Measurements from ENCODE around the gene CLDN22. TPM values are rescaled to one million over a fixed set of nuclear protein-coding genes. Genes with fewer than 3 reads are reported as not detected.

CLDN22 gene
- total and polyA plus RNA-seq, 2 donors = 0.09 TPM; not detected in 1

DNA sequence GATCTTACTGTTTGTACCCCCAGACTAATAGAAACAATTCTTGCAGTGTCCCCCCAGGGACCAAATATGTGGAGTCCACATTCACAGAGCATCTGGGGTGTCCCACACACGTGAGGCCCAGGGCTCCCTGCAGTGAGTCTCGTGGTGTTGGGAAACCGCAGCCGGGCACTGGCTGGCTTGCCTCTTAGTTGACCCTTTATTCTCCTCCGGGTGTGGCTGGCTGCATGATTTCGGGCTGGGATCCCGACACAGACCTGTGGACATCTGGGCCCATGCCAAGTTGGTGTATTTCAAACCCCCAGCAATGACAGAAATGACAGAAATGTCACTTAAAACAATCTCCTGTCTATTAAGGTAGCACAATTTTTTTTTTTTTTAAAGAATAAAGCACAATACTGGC, 17.8 kb upstream of the CLDN22 start:
- H3K9me3 ChIP-seq (ENCODE audit: control insufficient read depth in 2 of 2, insufficient read depth in 1 of 2, low read length in 1 of 2) = no peaks in the 10 kb centered on the region
- H3K4me1 ChIP-seq (ENCODE audit: control insufficient read depth in 2 of 2, insufficient read depth in 2 of 2, low read length in 2 of 2) = no peaks in the 10 kb centered on the region
- no peaks in the 10 kb centered on the region for H3K36me3 ChIP-seq (ENCODE audit: control insufficient read depth in 2 of 2, insufficient read depth in 2 of 2, low read length in 1 of 2)
- WGBS = 94% methylated on average over 7 of the region's 7 CpGs
- no peak overlapping the region for H3K27ac ChIP-seq (ENCODE audit: low read depth in 1 of 2, low read length in 1 of 2)
- H3K27me3 ChIP-seq (ENCODE audit: control insufficient read depth in 2 of 2, insufficient read depth in 1 of 2, low read length in 1 of 2) = peaks cover 0 to 10% of the 10 kb centered on the region in 2 donors
- no peak overlapping the region for H3K4me3 ChIP-seq (ENCODE audit: low read length in 2 of 2)
- DNase-seq (ENCODE audit: low read depth in 6 of 9, low spot score in 9 of 9) = no peak

DNA sequence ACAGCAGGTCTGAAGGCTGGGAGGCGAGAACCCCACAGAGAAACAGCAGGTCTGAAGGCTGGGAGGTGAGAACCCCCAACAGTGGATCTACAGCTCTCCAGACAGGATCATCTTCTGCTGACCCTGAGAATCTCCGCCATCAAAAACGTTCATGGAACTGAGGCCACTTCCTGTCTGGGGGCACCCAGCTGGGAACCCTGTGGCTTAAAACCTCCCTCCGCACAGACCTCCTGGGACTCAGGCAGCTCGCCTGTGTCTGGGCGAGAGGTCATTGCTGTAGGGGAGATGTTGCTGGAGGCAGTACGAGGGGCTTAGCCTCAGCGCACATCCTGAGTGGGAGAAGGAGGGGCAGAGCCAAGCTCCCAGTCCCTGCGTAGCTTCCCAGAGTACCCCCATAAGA, 17.3 kb upstream of the CLDN22 start:
- DNase-seq (ENCODE audit: low read depth in 6 of 9, low spot score in 9 of 9) = no peak
- WGBS = 87% methylated on average over 9 of the region's 9 CpGs
- no peaks in the 10 kb centered on the region for H3K9me3 ChIP-seq (ENCODE audit: control insufficient read depth in 2 of 2, insufficient read depth in 1 of 2, low read length in 1 of 2)

DNA sequence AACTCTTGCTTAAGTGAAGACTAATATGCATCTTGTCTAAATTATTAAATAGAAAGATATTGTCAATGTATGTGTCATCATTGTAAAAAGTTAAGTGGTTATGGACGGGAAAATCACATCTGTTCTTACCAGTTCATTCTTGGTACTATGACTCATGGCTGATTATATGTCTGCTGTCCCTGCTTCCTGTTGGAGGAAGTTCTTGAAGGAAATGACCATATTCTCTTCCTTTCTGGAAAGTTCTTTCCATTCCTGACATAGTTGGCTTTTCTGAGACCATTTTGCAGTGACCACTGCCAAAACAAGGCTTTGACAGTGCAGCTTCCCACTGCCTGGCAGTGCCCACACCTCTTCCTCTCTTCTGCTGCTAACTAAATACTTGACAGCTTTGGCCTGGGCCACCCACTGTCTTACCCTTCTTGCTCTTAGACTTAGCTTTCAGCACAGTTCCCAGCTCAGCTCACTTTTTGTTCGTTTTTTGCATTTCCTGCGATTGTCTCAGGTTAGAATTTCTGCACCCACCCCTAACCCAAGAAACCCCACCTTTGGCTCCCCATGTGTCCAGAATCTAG, 15.4 kb upstream of the CLDN22 start:
- no peaks in the 10 kb centered on the region for H3K36me3 ChIP-seq (ENCODE audit: control insufficient read depth in 2 of 2, insufficient read depth in 2 of 2, low read length in 1 of 2)
- no peaks in the 10 kb centered on the region for H3K9me3 ChIP-seq (ENCODE audit: control insufficient read depth in 2 of 2, insufficient read depth in 1 of 2, low read length in 1 of 2)
- no peak overlapping the region for H3K27ac ChIP-seq (ENCODE audit: low read depth in 1 of 2, low read length in 1 of 2)
- H3K4me3 ChIP-seq (ENCODE audit: low read length in 2 of 2) = no peak overlapping the region
- no peaks in the 10 kb centered on the region for H3K4me1 ChIP-seq (ENCODE audit: control insufficient read depth in 2 of 2, insufficient read depth in 2 of 2, low read length in 2 of 2)
- no peak for DNase-seq (ENCODE audit: low read depth in 6 of 9, low spot score in 9 of 9)
- H3K27me3 ChIP-seq (ENCODE audit: control insufficient read depth in 2 of 2, insufficient read depth in 1 of 2, low read length in 1 of 2) = peaks cover 0 to 4% of the 10 kb centered on the region in 2 donors
- WGBS = 91% methylated on average over 3 of the region's 3 CpGs

More for the DNA sequence above, 17.3 kb upstream of the CLDN22 start:
- Histone ChIP-seq H3K4me1 (ENCODE audit: control insufficient read depth in 2 of 2, insufficient read depth in 2 of 2, low read length in 2 of 2) (no peaks in the 10 kb centered on the region), H3K4me3 (ENCODE audit: low read length in 2 of 2) (no peak overlapping the region), H3K27ac (ENCODE audit: low read depth in 1 of 2, low read length in 1 of 2) (no peak overlapping the region), H3K27me3 (ENCODE audit: control insufficient read depth in 2 of 2, insufficient read depth in 1 of 2, low read length in 1 of 2) (peaks cover 0 to 5% of the 10 kb centered on the region in 2 donors), H3K36me3 (ENCODE audit: control insufficient read depth in 2 of 2, insufficient read depth in 2 of 2, low read length in 1 of 2) (no peaks in the 10 kb centered on the region)

DNA sequence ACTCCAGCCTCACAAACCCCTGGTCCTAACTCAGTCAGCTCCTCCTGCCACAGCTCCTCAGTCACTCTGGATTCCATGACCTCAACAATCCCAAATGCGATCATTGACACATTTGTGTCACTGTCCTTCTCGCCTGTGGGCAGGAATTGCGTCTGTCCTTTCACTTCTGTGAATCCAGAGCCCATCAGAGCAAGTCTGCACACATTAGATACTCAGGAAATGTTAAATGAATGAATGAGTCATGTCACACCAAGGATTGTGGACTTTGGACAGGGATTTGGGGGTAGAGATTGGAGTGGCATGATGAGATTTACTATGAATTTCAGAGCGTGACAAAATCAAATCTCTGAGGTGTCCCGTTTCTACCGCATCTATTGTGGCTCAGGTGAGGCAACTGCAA, 13.9 kb upstream of the CLDN22 start:
- no peak overlapping the region for H3K27ac ChIP-seq (ENCODE audit: low read depth in 1 of 2, low read length in 1 of 2)
- no peaks in the 10 kb centered on the region for H3K36me3 ChIP-seq (ENCODE audit: control insufficient read depth in 2 of 2, insufficient read depth in 2 of 2, low read length in 1 of 2)
- no peaks in the 10 kb centered on the region for H3K9me3 ChIP-seq (ENCODE audit: control insufficient read depth in 2 of 2, insufficient read depth in 1 of 2, low read length in 1 of 2)
- H3K4me1 ChIP-seq (ENCODE audit: control insufficient read depth in 2 of 2, insufficient read depth in 2 of 2, low read length in 2 of 2) = no peaks in the 10 kb centered on the region
- H3K4me3 ChIP-seq (ENCODE audit: low read length in 2 of 2) = no peak overlapping the region
- peaks cover 0 to 5% of the 10 kb centered on the region in 2 donors for H3K27me3 ChIP-seq (ENCODE audit: control insufficient read depth in 2 of 2, insufficient read depth in 1 of 2, low read length in 1 of 2)
- WGBS = 90% methylated on average over 6 of the region's 6 CpGs
- no peak for DNase-seq (ENCODE audit: low read depth in 6 of 9, low spot score in 9 of 9)

DNA sequence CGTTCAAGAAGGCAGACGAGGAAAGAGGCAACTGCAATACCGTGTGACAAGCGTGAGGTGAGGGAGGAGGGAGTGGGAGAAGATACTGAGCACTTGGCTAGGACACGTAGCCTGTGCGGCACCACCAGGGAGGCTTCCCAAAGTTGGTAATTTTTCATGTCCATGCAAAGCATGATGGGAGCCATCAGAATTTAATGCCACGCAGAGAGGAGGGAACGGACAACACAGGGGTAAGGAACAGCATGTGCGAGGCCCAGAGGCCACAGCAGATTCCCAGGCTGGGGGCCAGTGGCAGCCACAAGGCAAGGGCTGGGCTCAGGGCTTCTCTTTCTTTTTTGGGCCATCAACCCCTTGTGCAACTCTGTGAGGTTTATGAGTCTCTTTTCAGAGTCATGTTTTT, 13.1 kb upstream of the CLDN22 start:
- Histone ChIP-seq H3K27me3 (ENCODE audit: control insufficient read depth in 2 of 2, insufficient read depth in 1 of 2, low read length in 1 of 2) (peaks cover 0 to 5% of the 10 kb centered on the region in 2 donors), H3K36me3 (ENCODE audit: control insufficient read depth in 2 of 2, insufficient read depth in 2 of 2, low read length in 1 of 2) (no peaks in the 10 kb centered on the region), H3K9me3 (ENCODE audit: control insufficient read depth in 2 of 2, insufficient read depth in 1 of 2, low read length in 1 of 2) (no peaks in the 10 kb centered on the region), H3K4me1 (ENCODE audit: control insufficient read depth in 2 of 2, insufficient read depth in 2 of 2, low read length in 2 of 2) (no peaks in the 10 kb centered on the region), H3K27ac (ENCODE audit: low read depth in 1 of 2, low read length in 1 of 2) (no peak overlapping the region), H3K4me3 (ENCODE audit: low read length in 2 of 2) (no peak overlapping the region)
- WGBS = 98% methylated on average over 9 of the region's 9 CpGs
- DNase-seq (ENCODE audit: low read depth in 6 of 9, low spot score in 9 of 9) = no peak

DNA sequence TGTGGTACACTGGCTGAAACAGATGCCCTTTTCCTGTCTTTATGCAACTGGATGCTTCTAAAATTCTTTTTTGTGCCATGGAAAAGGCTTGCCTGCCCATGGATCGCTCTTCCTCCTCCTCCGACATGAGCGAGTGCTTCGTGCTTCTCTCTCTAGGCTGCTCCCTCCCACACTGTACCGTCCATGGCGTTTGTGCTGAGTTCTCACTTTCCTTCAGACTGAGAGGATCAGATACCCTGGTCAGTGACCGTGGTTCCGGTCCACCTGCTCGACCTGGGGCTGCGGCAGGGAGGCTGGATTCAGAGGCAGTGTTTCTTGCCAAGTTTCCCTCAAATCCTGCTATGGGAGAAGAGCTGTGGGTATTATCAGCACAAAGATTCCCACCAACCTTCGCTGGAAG, 12.4 kb upstream of the CLDN22 start:
- peaks cover 0 to 3% of the 10 kb centered on the region in 2 donors for H3K9me3 ChIP-seq (ENCODE audit: control insufficient read depth in 2 of 2, insufficient read depth in 1 of 2, low read length in 1 of 2)
- H3K4me1 ChIP-seq (ENCODE audit: control insufficient read depth in 2 of 2, insufficient read depth in 2 of 2, low read length in 2 of 2) = no peaks in the 10 kb centered on the region
- peaks cover 0 to 5% of the 10 kb centered on the region in 2 donors for H3K27me3 ChIP-seq (ENCODE audit: control insufficient read depth in 2 of 2, insufficient read depth in 1 of 2, low read length in 1 of 2)
- H3K27ac ChIP-seq (ENCODE audit: low read depth in 1 of 2, low read length in 1 of 2) = no peak overlapping the region
- DNase-seq (ENCODE audit: low read depth in 6 of 9, low spot score in 9 of 9) = no peak
- no peak overlapping the region for H3K4me3 ChIP-seq (ENCODE audit: low read length in 2 of 2)
- 87% methylated on average over 11 of the region's 11 CpGs for WGBS
- H3K36me3 ChIP-seq (ENCODE audit: control insufficient read depth in 2 of 2, insufficient read depth in 2 of 2, low read length in 1 of 2) = no peaks in the 10 kb centered on the region

DNA sequence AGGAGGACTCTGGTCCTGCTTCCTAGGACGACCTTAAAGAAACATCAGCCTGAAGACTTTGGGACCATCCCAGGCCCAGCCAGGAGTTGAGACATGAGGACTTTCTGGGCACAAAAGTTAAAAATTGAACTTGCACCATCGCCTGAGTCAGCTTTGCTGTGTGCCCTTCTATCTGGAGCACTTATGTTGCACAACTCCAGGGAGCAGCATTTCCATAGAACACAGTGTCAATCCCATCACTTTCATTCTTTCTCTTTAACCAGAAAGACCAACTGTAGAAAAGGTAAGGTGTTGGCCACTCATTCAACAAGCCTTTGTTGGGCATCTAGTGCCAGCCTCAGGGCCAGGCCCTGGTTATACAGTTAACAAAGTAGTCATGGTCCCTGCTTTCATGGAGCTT, 10.8 kb upstream of the CLDN22 start:
- no peaks in the 10 kb centered on the region for H3K4me1 ChIP-seq (ENCODE audit: control insufficient read depth in 2 of 2, insufficient read depth in 2 of 2, low read length in 2 of 2)
- H3K27me3 ChIP-seq (ENCODE audit: control insufficient read depth in 2 of 2, insufficient read depth in 1 of 2, low read length in 1 of 2) = peaks cover 0 to 5% of the 10 kb centered on the region in 2 donors
- no peaks in the 10 kb centered on the region for H3K36me3 ChIP-seq (ENCODE audit: control insufficient read depth in 2 of 2, insufficient read depth in 2 of 2, low read length in 1 of 2)
- H3K4me3 ChIP-seq (ENCODE audit: low read length in 2 of 2) = no peak overlapping the region
- H3K27ac ChIP-seq (ENCODE audit: low read depth in 1 of 2, low read length in 1 of 2) = no peak overlapping the region
- H3K9me3 ChIP-seq (ENCODE audit: control insufficient read depth in 2 of 2, insufficient read depth in 1 of 2, low read length in 1 of 2) = peaks cover 0 to 8% of the 10 kb centered on the region in 2 donors
- DNase-seq (ENCODE audit: low read depth in 6 of 9, low spot score in 9 of 9) = no peak
- 97% methylated on average over 2 of the region's 2 CpGs for WGBS

DNA sequence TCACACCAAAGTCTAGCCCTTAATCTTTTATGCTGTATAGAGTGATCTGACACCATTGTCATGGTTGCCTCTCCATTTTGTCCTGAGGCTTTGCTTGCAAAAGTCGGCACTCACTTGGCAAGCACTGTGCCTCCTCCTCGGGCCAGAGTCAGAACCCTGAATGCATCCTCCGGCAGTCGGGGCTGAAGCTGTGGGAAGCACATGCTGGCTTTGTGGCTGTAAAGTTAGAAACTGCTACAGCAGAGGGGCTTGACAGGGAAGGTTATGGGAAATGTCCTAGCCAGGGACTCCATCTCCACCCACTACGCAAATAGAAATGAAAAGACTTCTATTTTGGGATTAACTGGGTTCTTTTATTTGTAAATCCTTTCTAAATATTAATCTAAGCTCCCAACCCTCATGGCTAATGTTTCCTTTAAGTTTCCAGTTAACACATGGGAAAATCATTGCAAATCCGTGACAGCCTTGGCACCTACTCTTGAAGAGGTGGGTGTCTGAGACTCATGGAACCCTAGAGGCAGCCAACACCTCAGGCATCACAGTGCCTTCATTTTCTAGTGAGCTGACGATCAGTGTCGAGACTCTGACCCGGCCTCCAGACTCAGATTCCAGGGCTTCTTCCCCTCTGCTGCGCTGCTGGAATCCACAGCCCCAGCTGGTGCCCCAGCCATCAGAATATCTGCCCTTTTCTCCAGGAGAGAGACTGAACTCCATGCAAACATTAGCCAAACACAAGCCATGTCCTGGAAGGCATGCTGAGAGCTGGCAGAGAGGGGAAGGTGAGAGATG, 10.1 kb upstream of the CLDN22 start:
- 85% methylated on average over 10 of the region's 10 CpGs for WGBS

DNA sequence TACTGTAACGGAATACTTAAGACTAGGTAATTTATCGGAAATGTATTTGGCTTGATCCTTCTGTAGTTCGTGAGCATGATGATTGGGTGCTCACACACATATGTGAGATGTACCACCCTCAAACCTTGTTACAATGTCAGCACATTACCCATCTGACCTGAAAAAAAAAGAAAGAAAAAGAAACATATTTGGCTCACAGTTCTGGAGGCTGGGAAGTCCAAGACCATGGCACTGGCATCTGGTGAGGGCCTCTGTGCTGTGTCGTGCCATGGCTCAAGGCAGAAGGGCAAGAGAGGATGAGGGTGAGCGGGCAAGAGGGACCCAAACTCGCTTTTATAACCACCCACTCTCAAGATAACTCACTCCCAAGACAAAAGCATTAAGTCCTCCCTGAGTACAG, 9.2 kb upstream of the CLDN22 start:
- no peaks in the 10 kb centered on the region for H3K4me1 ChIP-seq (ENCODE audit: control insufficient read depth in 2 of 2, insufficient read depth in 2 of 2, low read length in 2 of 2)
- no peak for DNase-seq (ENCODE audit: low read depth in 6 of 9, low spot score in 9 of 9)
- 91% methylated on average over 6 of the region's 6 CpGs for WGBS

More for the DNA sequence above, 10.1 kb upstream of the CLDN22 start:
- H3K27me3 ChIP-seq (ENCODE audit: control insufficient read depth in 2 of 2, insufficient read depth in 1 of 2, low read length in 1 of 2) = peaks cover 0 to 5% of the 10 kb centered on the region in 2 donors
- peaks cover 0 to 8% of the 10 kb centered on the region in 2 donors for H3K9me3 ChIP-seq (ENCODE audit: control insufficient read depth in 2 of 2, insufficient read depth in 1 of 2, low read length in 1 of 2)
- H3K27ac ChIP-seq (ENCODE audit: low read depth in 1 of 2, low read length in 1 of 2) = no peak overlapping the region
- H3K4me1 ChIP-seq (ENCODE audit: control insufficient read depth in 2 of 2, insufficient read depth in 2 of 2, low read length in 2 of 2) = no peaks in the 10 kb centered on the region
- no peaks in the 10 kb centered on the region for H3K36me3 ChIP-seq (ENCODE audit: control insufficient read depth in 2 of 2, insufficient read depth in 2 of 2, low read length in 1 of 2)
- H3K4me3 ChIP-seq (ENCODE audit: low read length in 2 of 2) = no peak overlapping the region
- DNase-seq (ENCODE audit: low read depth in 6 of 9, low spot score in 9 of 9) = no peak

More for the DNA sequence above, 9.2 kb upstream of the CLDN22 start:
- H3K4me3 ChIP-seq (ENCODE audit: low read length in 2 of 2) = no peak overlapping the region
- peaks cover 0 to 8% of the 10 kb centered on the region in 2 donors for H3K9me3 ChIP-seq (ENCODE audit: control insufficient read depth in 2 of 2, insufficient read depth in 1 of 2, low read length in 1 of 2)
- no peak overlapping the region for H3K27ac ChIP-seq (ENCODE audit: low read depth in 1 of 2, low read length in 1 of 2)
- H3K36me3 ChIP-seq (ENCODE audit: control insufficient read depth in 2 of 2, insufficient read depth in 2 of 2, low read length in 1 of 2) = no peaks in the 10 kb centered on the region
- peaks cover 0 to 5% of the 10 kb centered on the region in 2 donors for H3K27me3 ChIP-seq (ENCODE audit: control insufficient read depth in 2 of 2, insufficient read depth in 1 of 2, low read length in 1 of 2)

Data from thymus (tissue), 11 donors.